PC-9 (cell line): ENCODE measurements around the gene MYL7.

ENCODE experiments used
- CTCF ChIP-seq: fragments of 200-600 bp; sonication (generic); conservative IDR thresholded peaks from 2 replicates; pipeline ENCODE4 v1.6.1; 2017; ENCODE audit warnings: mixed run types, antibody characterized with exemption, mild to moderate bottlenecking, moderate library complexity
- EZH2 ChIP-seq: fragments of 200-600 bp; sonication (generic); IDR thresholded peaks from 2 replicates; pipeline ENCODE4 v1.8.0; 2017; ENCODE audit warnings: antibody characterized with exemption, low read depth

- TF ChIP-seq CTCF (no peak), EZH2 (no peak)
These were observed 38.1 kb downstream of the MYL7 start for GRCh38 chr7:44102846-44103565.
